WTC11 (cell line): Measurements from ENCODE around the gene ANKRD18B. TPM values are rescaled to one million over a fixed set of nuclear protein-coding genes. Genes with fewer than 3 reads are reported as not detected.
"Not testable (repeated sequence)": the region's sequence is repeated elsewhere in the genome, so short reads cannot be mapped to it uniquely, and the experiment has no call there.

Source experiments
- ATAC-seq: fragments of 200-7000 bp; cut with Tn5 transposase; 2 replicates; pipeline ENCODE4 v1.10.0; 2021; ENCODE audit warnings: mild to moderate bottlenecking, moderate library complexity
- CTCF ChIA-PET: fragments of 300-600 bp; sonication (Branson Sonifier 250); formaldehyde crosslinking; loops from one replicate; lab custom pipeline; 2021; ENCODE audit warnings: antibody characterized with exemption; lab: Charles Lee
- POLR2A ChIA-PET: fragments of 350-600 bp; sonication (Branson Sonifier 250); formaldehyde crosslinking; loops from one replicate; lab custom pipeline; 2021; ENCODE audit warnings: antibody characterized with exemption; lab: Charles Lee
- DNase-seq: peaks from one replicate; pipeline ENCODE4 v3.0.0; 2021; ENCODE audit warnings: low spot score
- H3K27ac Mint-ChIP-seq: 2 replicates; pipeline ENCODE4 v1.8.0; 2021; ENCODE audit warnings: mixed read lengths
- H3K27me3 Mint-ChIP-seq: 2 replicates; pipeline ENCODE4 v1.8.0; 2021; ENCODE audit warnings: low read depth, mild to moderate bottlenecking, moderate library complexity, mixed read lengths
- H3K36me3 Mint-ChIP-seq: 2 replicates; pipeline ENCODE4 v1.8.0; 2021; ENCODE audit warnings: mixed read lengths
- H3K4me1 Mint-ChIP-seq: 2 replicates; pipeline ENCODE4 v1.8.0; 2022; ENCODE audit warnings: mixed read lengths
- H3K4me3 Mint-ChIP-seq: 2 replicates; pipeline ENCODE4 v1.8.0; 2021; ENCODE audit warnings: mild to moderate bottlenecking, moderate library complexity, mixed read lengths
- H3K9me3 Mint-ChIP-seq: 2 replicates; pipeline ENCODE4 v1.8.0; 2021; ENCODE audit warnings: mixed read lengths
- ERG ChIP-seq: fragments of 250-450 bp; sonication (Bioruptor Pico); IDR thresholded peaks from 2 replicates; pipeline ENCODE4 v1.8.0; 2021; ENCODE audit warnings: mild to moderate bottlenecking
- FOXP1 ChIP-seq: sonication (generic); formaldehyde crosslinking; IDR thresholded peaks from 2 replicates; pipeline ENCODE4 v1.8.0; 2022; ENCODE audit warnings: missing genetic modification reagents, mild to moderate bottlenecking, moderate library complexity, borderline replicate concordance
- GRHL2 ChIP-seq: fragments of 250-450 bp; sonication (Bioruptor Pico); IDR thresholded peaks from 2 replicates; pipeline ENCODE4 v1.8.0; 2022; ENCODE audit warnings: mild to moderate bottlenecking, moderate library complexity; ENCODE audit not compliant: insufficient replicate concordance, severe bottlenecking
- IRF1 ChIP-seq: sonication (generic); formaldehyde crosslinking; IDR thresholded peaks from 2 replicates; pipeline ENCODE4 v1.8.0; 2023; ENCODE audit warnings: missing genetic modification reagents
- IRF2 ChIP-seq: sonication (generic); formaldehyde crosslinking; IDR thresholded peaks from 2 replicates; pipeline ENCODE4 v1.8.0; 2022; ENCODE audit warnings: low read depth, missing genetic modification reagents, borderline replicate concordance
- KAT7 ChIP-seq: sonication (generic); formaldehyde crosslinking; IDR thresholded peaks from 2 replicates; pipeline ENCODE4 v1.8.1; 2023; ENCODE audit warnings: missing genetic modification reagents, mild to moderate bottlenecking, borderline replicate concordance
- NR1H2 ChIP-seq: sonication (generic); formaldehyde crosslinking; IDR thresholded peaks from 2 replicates; pipeline ENCODE4 v1.9.0; 2021; ENCODE audit warnings: mild to moderate bottlenecking, moderate library complexity, missing genetic modification reagents
- NR3C1 ChIP-seq: sonication (generic); formaldehyde crosslinking; conservative IDR thresholded peaks from 2 replicates; pipeline ENCODE4 v1.8.1; 2023; ENCODE audit warnings: low read depth, mild to moderate bottlenecking, missing genetic modification reagents
- SMAD3 ChIP-seq: sonication (generic); formaldehyde crosslinking; IDR thresholded peaks from 2 replicates; pipeline ENCODE4 v1.8.0; 2022; ENCODE audit warnings: missing genetic modification reagents, mild to moderate bottlenecking, borderline replicate concordance
- SMAD4 ChIP-seq: sonication (generic); formaldehyde crosslinking; IDR thresholded peaks from 2 replicates; pipeline ENCODE4 v1.8.0; 2022; ENCODE audit warnings: mild to moderate bottlenecking, missing genetic modification reagents
- USF1 ChIP-seq: sonication (generic); formaldehyde crosslinking; IDR thresholded peaks from 2 replicates; pipeline ENCODE4 v1.8.0; 2022; ENCODE audit warnings: mild to moderate bottlenecking, missing genetic modification reagents
- ZBTB43 ChIP-seq: sonication (generic); formaldehyde crosslinking; IDR thresholded peaks from 2 replicates; pipeline ENCODE4 v1.8.1; 2023; ENCODE audit warnings: mild to moderate bottlenecking, missing genetic modification reagents
- ZMAT4 ChIP-seq: fragments of 250-450 bp; sonication (Bioruptor Pico); IDR thresholded peaks from 2 replicates; pipeline ENCODE4 v1.9.0; 2021; ENCODE audit warnings: mild to moderate bottlenecking
- ZNF121 ChIP-seq: sonication (generic); formaldehyde crosslinking; IDR thresholded peaks from 2 replicates; pipeline ENCODE4 v1.8.0; 2023; ENCODE audit warnings: missing genetic modification reagents
- ZNF138 ChIP-seq: sonication (generic); formaldehyde crosslinking; conservative IDR thresholded peaks from 2 replicates; pipeline ENCODE4 v1.8.1; 2022; ENCODE audit warnings: mild to moderate bottlenecking, moderate library complexity, missing genetic modification reagents
- ZNF232 ChIP-seq: sonication (generic); formaldehyde crosslinking; IDR thresholded peaks from 2 replicates; pipeline ENCODE4 v1.8.0; 2022; ENCODE audit warnings: mild to moderate bottlenecking, missing genetic modification reagents
- ZNF281 ChIP-seq: sonication (generic); formaldehyde crosslinking; IDR thresholded peaks from 2 replicates; pipeline ENCODE4 v1.8.0; 2023; ENCODE audit warnings: mild to moderate bottlenecking, missing genetic modification reagents
- ZNF396 ChIP-seq: fragments of 250-450 bp; sonication (Bioruptor Pico); IDR thresholded peaks from 2 replicates; pipeline ENCODE4 v1.8.0; 2021; ENCODE audit warnings: mild to moderate bottlenecking, moderate library complexity, borderline replicate concordance
- ZNF416 ChIP-seq: fragments of 250-450 bp; sonication (Bioruptor Pico); IDR thresholded peaks from 2 replicates; pipeline ENCODE4 v1.9.0; 2021; ENCODE audit warnings: mild to moderate bottlenecking, inconsistent platforms
- total RNA-seq: library from RNA; stranded (reverse); gene quantifications from 3 replicates; pipeline ENCODE4 v1.2.3, GENCODE V29; 2021

The ANKRD18B gene
- total RNA-seq, 1 experiment from 2014 or later: 11.0 TPM

GRCh38 chr9:33480976-33481375, 43.1 kb upstream of the ANKRD18B start (continued):
- TF ChIP-seq ZBTB43: no peak
- TF ChIP-seq ERG (CRISPR knock-in tag): no peak
- TF ChIP-seq KAT7 (CRISPR knock-in tag): no peak
- TF ChIP-seq IRF1 (CRISPR knock-in tag): no peak
- no peak for TF ChIP-seq SMAD4 (CRISPR knock-in tag)
- TF ChIP-seq USF1 (CRISPR knock-in tag): no peak
- no peak for TF ChIP-seq NR3C1
- no peak for TF ChIP-seq ZNF232 (CRISPR knock-in tag)

GRCh38 chr9:33485312-33485711, 38.7 kb upstream of the ANKRD18B start:
- H3K27ac Mint-ChIP-seq, H3K9me3 Mint-ChIP-seq, H3K27me3 Mint-ChIP-seq, DNase-seq, ATAC-seq, POLR2A ChIA-PET, CTCF ChIA-PET, H3K4me3 Mint-ChIP-seq, H3K4me1 Mint-ChIP-seq, H3K36me3 Mint-ChIP-seq: not testable (repeated sequence)

GRCh38 chr9:33489066-33489465, 35.0 kb upstream of the ANKRD18B start:
- Mint-ChIP-seq H3K4me1 (no peaks in the 10 kb centered on the region), H3K27ac (no peak overlapping the region), H3K36me3 (no peaks in the 10 kb centered on the region), H3K9me3 (no peaks in the 10 kb centered on the region)
- POLR2A ChIA-PET: no interaction called here
- TF ChIP-seq ZNF121 (no peak), ZNF396 (no peak), SMAD3 (CRISPR knock-in tag) (no peak), ZMAT4 (CRISPR knock-in tag) (no peak), ZNF138 (CRISPR knock-in tag) (no peak)
- TF ChIP-seq, all 79 proteins: peak for 0
- Mint-ChIP-seq H3K27me3 (peaks cover 2% of the 10 kb centered on the region; the same call in 1 of the 2 replicates), H3K4me3 (no peak overlapping the region)
- DNase-seq (no peak), ATAC-seq (no peak)
- CTCF ChIA-PET: interaction anchor here (1.0 kb wide), 1 partner anchor 233 kb away, joined by 3 read pairs; no protein-coding TSS in a partner anchor

- DNase-seq, ATAC-seq, H3K36me3 Mint-ChIP-seq, H3K4me3 Mint-ChIP-seq, POLR2A ChIA-PET, H3K4me1 Mint-ChIP-seq, H3K27ac Mint-ChIP-seq, CTCF ChIA-PET, H3K27me3 Mint-ChIP-seq, H3K9me3 Mint-ChIP-seq: not testable (repeated sequence)
Measured at GRCh38 chr9:33493819-33494218, 30.2 kb upstream of the ANKRD18B start.

- Mint-ChIP-seq H3K4me3 (no peak overlapping the region), H3K9me3 (no peaks in the 10 kb centered on the region), H3K27ac (no peak overlapping the region), H3K4me1 (no peaks in the 10 kb centered on the region), H3K27me3 (peaks cover 4% of the 10 kb centered on the region; the same call in 1 of the 2 replicates), H3K36me3 (no peaks in the 10 kb centered on the region)
- ATAC-seq (no peak), DNase-seq (no peak)
- POLR2A ChIA-PET: no interaction called here
- no peak for TF ChIP-seq ZNF281 (CRISPR knock-in tag)
- no peak for TF ChIP-seq ZNF416
- TF ChIP-seq GRHL2 (CRISPR knock-in tag): no peak
- no peak for TF ChIP-seq NR1H2 (CRISPR knock-in tag)
- TF ChIP-seq FOXP1 (CRISPR knock-in tag): no peak
- TF ChIP-seq IRF2: no peak
- CTCF ChIA-PET: no interaction called here
Measured at GRCh38 chr9:33498387-33498786, 25.7 kb upstream of the ANKRD18B start.
